SK-N-SH (cell line): ENCODE measurements around the gene PLEKHF1. TPM values are rescaled to one million over a fixed set of nuclear protein-coding genes. Genes with fewer than 3 reads are reported as not detected.
"Not testable (repeated sequence)": the region's sequence is repeated elsewhere in the genome, so short reads cannot be mapped to it uniquely, and the experiment has no call there.

Experiments
- CTCF ChIA-PET: fragments of 300-600, 350-600 bp; formaldehyde crosslinking; extraction: SDS; loops from one replicate; lab custom pipeline; 2021; lab: Yijun Ruan, JAX
- POLR2A ChIA-PET: fragments of 350-600 bp; sonication (Branson Sonifier 250); formaldehyde crosslinking; extraction: SDS; loops from one replicate; lab custom pipeline; 2020; ENCODE audit warnings: antibody characterized with exemption, inconsistent platforms; lab: Yijun Ruan, JAX
- DNase-seq: peaks from one replicate; pipeline ENCODE4 v3.0.0; 2012
- H2AFZ ChIP-seq: fragments of 200-600 bp; sonication (generic); 2 replicates; pipeline ENCODE4 v1.8.1; 2016; ENCODE audit warnings: antibody characterized with exemption, mild to moderate bottlenecking, low read depth
- H3F3A ChIP-seq: fragments of 200-600 bp; sonication (generic); replicated peaks from 2 replicates; pipeline ENCODE3; 2016; ENCODE audit warnings: antibody characterized with exemption, mild to moderate bottlenecking; ENCODE audit not compliant: insufficient read depth
- H3K27ac ChIP-seq, 2 experiments: fragments of 200-500 bp in 1 of 2; fragments of 200-600 bp in 1 of 2; sonication (Bioruptor generic) in 1 of 2; sonication (generic), shearing (Covaris generic) in 1 of 2; 2 replicates each; pipeline versions ENCODE4 v1.5.1 to v1.6.1; 2014 to 2016; ENCODE audit warnings: low read depth in 2 of 2, inconsistent platforms in 1 of 2, low read length in 1 of 2, mild to moderate bottlenecking in 1 of 2, mixed read lengths in 1 of 2
- H3K27me3 ChIP-seq: fragments of 200-600 bp; sonication (generic), shearing (Covaris generic); 2 replicates; pipeline ENCODE4 v1.6.1; 2016; ENCODE audit warnings: mixed run types; ENCODE audit not compliant: insufficient read depth
- H3K36me3 ChIP-seq, 2 experiments: fragments of 200-500 bp in 1 of 2; fragments of 200-600 bp in 1 of 2; sonication (Bioruptor generic) in 1 of 2; sonication (generic) in 1 of 2; replicated peaks in 1 of 2; 2 replicates each; pipeline versions ENCODE3 to v1.5.1; 2014 to 2016; ENCODE audit warnings: low read length in 1 of 2, mild to moderate bottlenecking in 1 of 2; ENCODE audit not compliant: insufficient read depth in 2 of 2, control insufficient read depth in 1 of 2
- H3K4me1 ChIP-seq, 2 experiments: fragments of 200-500 bp in 1 of 2; fragments of 200-600 bp in 1 of 2; sonication (Bioruptor generic) in 1 of 2; sonication (generic), shearing (Covaris generic) in 1 of 2; 2 replicates each; pipeline versions ENCODE4 v1.5.1 to v1.6.1; 2014 to 2016; ENCODE audit warnings: low read depth in 1 of 2, low read length in 1 of 2, mixed run types in 1 of 2; ENCODE audit not compliant: insufficient read depth in 2 of 2, control insufficient read depth in 1 of 2
- H3K4me2 ChIP-seq: fragments of 200-600 bp; sonication (generic), shearing (Covaris generic); 2 replicates; pipeline ENCODE4 v1.6.1; 2017; ENCODE audit warnings: mixed run types
- H3K4me3 ChIP-seq, 2 experiments: fragments of 200-500 bp in 1 of 2; fragments of 200-600 bp in 1 of 2; sonication (Bioruptor generic) in 1 of 2; sonication (generic), shearing (Covaris generic) in 1 of 2; 2 replicates each; pipeline versions ENCODE4 v1.5.1 to v1.8.1; 2014 to 2016; ENCODE audit warnings: low read depth in 2 of 2, inconsistent platforms in 1 of 2, low read length in 1 of 2, mild to moderate bottlenecking in 1 of 2, mixed read lengths in 1 of 2, moderate library complexity in 1 of 2
- H3K79me2 ChIP-seq: fragments of 200-600 bp; sonication (generic); 2 replicates; pipeline ENCODE4 v1.8.1; 2017; ENCODE audit warnings: mild to moderate bottlenecking; ENCODE audit not compliant: insufficient read depth
- H3K9ac ChIP-seq: fragments of 200-600 bp; sonication (generic); 2 replicates; pipeline ENCODE4 v1.6.1; 2017; ENCODE audit warnings: mixed run types
- H3K9me2 ChIP-seq: fragments of 200-600 bp; sonication (generic); 2 replicates; pipeline ENCODE4 v1.6.1; 2017; ENCODE audit warnings: mixed run types
- H3K9me3 ChIP-seq: fragments of 200-600 bp; sonication (generic); 2 replicates; pipeline ENCODE4 v1.6.1; 2017; ENCODE audit warnings: mixed run types, mild to moderate bottlenecking, moderate library complexity
- H4K20me1 ChIP-seq: fragments of 200-600 bp; sonication (generic); 2 replicates; pipeline ENCODE4 v1.6.1; 2017; ENCODE audit warnings: mild to moderate bottlenecking, mixed run types; ENCODE audit not compliant: insufficient read depth
- CHD2 ChIP-seq: fragments of 150-350 bp; IDR thresholded peaks from 2 replicates; pipeline ENCODE4 v1.6.1; 2018; ENCODE audit warnings: low read length; ENCODE audit not compliant: partially characterized antibody
- CTCF ChIP-seq: fragments of 200-600 bp; sonication (generic); IDR thresholded peaks from 2 replicates; pipeline ENCODE4 v1.6.1; 2017; ENCODE audit warnings: antibody characterized with exemption, mild to moderate bottlenecking, moderate library complexity
- EZH2phosphoT487 ChIP-seq: fragments of 200-600 bp; sonication (generic); IDR thresholded peaks from 2 replicates; pipeline ENCODE4 v1.6.1; 2017; ENCODE audit warnings: low read depth, mixed run types, mild to moderate bottlenecking, antibody characterized with exemption, moderate library complexity, borderline replicate concordance
- FOSL2 ChIP-seq: IDR thresholded peaks from 2 replicates; pipeline ENCODE4 v1.4.0; 2012; ENCODE audit warnings: low read depth, mild to moderate bottlenecking, moderate library complexity, borderline replicate concordance
- FOXJ3 ChIP-seq: sonication (generic); formaldehyde crosslinking; IDR thresholded peaks from 2 replicates; pipeline ENCODE4 v1.5.1; 2020; ENCODE audit warnings: mild to moderate bottlenecking, missing genetic modification reagents
- MXI1 ChIP-seq: IDR thresholded peaks from 2 replicates; pipeline ENCODE4 v1.6.1; 2012; ENCODE audit warnings: mild to moderate bottlenecking, low read depth, low read length, improper control_type of control experiment
- NRF1 ChIP-seq: IDR thresholded peaks from 2 replicates; pipeline ENCODE4 v1.6.1; 2012; ENCODE audit warnings: low read depth, mild to moderate bottlenecking, low read length
- PBX3 ChIP-seq: IDR thresholded peaks from 2 replicates; pipeline ENCODE4; 2012
- WGBS: methylation state at CpG from one replicate; pipeline ENCODE4 v1.1.6; 2017; ENCODE audit warnings: low lambda C conversion rate; 5-methylcytosine and 5-hydroxymethylcytosine counted together
- polyA plus RNA-seq, 3 experiments: library from polyadenylated mRNA; depleted of rRNA; stranded (reverse); fragments of >200 nt; gene quantifications; 2 replicates each; pipeline ENCODE4 v1.2.3, GENCODE V29; 2012

PLEKHF1 gene
- polyA plus RNA-seq, 1 of the 3 experiments (the other 2 are of a cell fraction): 3.9 TPM

DNA sequence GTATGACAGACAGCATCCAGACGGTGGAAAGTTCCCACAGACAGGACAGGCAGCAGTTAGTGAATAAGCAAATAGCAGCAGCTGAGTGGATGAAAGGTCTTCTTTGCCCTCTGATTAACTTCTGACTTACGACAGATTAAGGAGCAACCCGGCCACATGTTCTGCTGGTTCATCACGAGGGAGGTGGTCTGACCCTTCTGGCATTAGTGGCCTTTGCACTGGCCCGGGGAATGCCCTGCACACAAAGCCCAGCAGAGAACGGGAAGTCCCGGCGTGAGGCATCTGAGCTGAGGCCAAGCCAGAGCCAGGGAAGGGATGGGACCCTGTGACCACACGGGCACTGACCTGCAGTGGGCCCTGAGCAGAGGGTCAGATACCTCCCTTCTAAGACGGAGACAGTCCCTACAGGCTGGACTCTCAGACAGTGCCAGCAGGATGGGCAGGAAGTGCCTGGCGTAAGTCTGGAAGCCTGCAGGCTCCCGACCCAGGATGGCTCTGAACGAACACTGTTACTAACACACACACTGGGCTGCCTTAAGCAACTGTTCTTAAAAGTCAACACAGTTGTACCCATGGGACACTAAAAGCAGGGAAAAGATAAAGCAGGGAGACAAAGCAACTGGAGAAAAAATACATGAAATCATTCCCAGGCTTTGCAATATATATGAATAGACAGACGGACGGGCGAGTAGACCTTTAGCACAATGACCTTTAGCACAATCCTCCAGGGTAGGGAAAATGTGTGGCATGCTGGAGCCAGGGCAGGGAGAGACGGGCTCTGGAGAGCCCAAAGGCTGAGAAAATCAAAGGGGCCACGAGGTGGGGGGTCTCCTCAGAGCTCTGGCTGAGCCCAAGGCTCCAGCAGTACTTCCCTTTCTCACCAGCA lies 43.5 kb downstream of the PLEKHF1 start:
- no peak for DNase-seq
- Histone ChIP-seq H3K9me2 (no peaks in the 10 kb centered on the region), H3K4me2 (no peak overlapping the region), H3K9ac (no peak overlapping the region), H3K4me1 (peaks cover 0 to 5% of the 10 kb centered on the region in 2 experiments; a peak in 1 of 4 replicates), H3K27me3 (no peaks in the 10 kb centered on the region), H3F3A (no peaks in the 10 kb centered on the region), H2AFZ (no peak overlapping the region), H3K36me3 (peaks cover 4 to 23% of the 10 kb centered on the region in 2 experiments), H3K4me3 (no peak overlapping the region), H3K9me3 (no peaks in the 10 kb centered on the region), H3K79me2 (peaks cover 51% of the 10 kb centered on the region), H4K20me1 (peaks cover 24% of the 10 kb centered on the region; the same call in 1 of the 2 replicates), H3K27ac (no peak overlapping the region)
- ChIA-PET CTCF (interaction anchor here (3.5 to 4.1 kb wide), 2 partner anchors 7 to 14 kb away, joined by 16 to 25 read pairs; no protein-coding TSS in a partner anchor), POLR2A (no interaction called here)
- no peak for TF ChIP-seq PBX3
- no peak for TF ChIP-seq CTCF
- no peak for TF ChIP-seq FOXJ3
- no peak for TF ChIP-seq FOSL2
- TF ChIP-seq MXI1: no peak
- TF ChIP-seq EZH2phosphoT487: no peak
- no peak for TF ChIP-seq CHD2
- no peak for TF ChIP-seq NRF1
- WGBS: 93% methylated on average over 18 of the region's 18 CpGs

GRCh38 chr19:29709440-29709798 lies 44.2 kb downstream of the PLEKHF1 start:
- H3K9ac ChIP-seq, POLR2A ChIA-PET, H3K27ac ChIP-seq, H3K27me3 ChIP-seq, H3K4me1 ChIP-seq, H3K9me3 ChIP-seq, H2AFZ ChIP-seq, H3K4me2 ChIP-seq, DNase-seq, H3K4me3 ChIP-seq, H3F3A ChIP-seq, H3K9me2 ChIP-seq: not testable (repeated sequence)
- H4K20me1 ChIP-seq: peaks cover 24% of the 10 kb centered on the region; the same call in 1 of the 2 replicates
- CTCF ChIA-PET: interaction anchor here (4.1 kb wide), 1 partner anchor 15 kb away, joined by 25 read pairs; no protein-coding TSS in a partner anchor
- H3K79me2 ChIP-seq: peaks cover 58% of the 10 kb centered on the region
- H3K36me3 ChIP-seq: peaks cover 4 to 22% of the 10 kb centered on the region in 2 experiments
- 100% methylated on average over 2 of the region's 2 CpGs for WGBS
